Measurements from ENCODE around the gene DMPK. TPM values are rescaled to one million over a fixed set of nuclear protein-coding genes. Genes with fewer than 3 reads are reported as not detected.

The DMPK gene
- total and polyA plus RNA-seq, 9 of the 15 experiments (the other 6 are each of a cell fraction or from before 2014, with no cell fraction given), result 0.24 to 31.3 (median 7.3) TPM

- no peak overlapping the region for H3K27ac ChIP-seq (ENCODE audit: extremely low read depth, low read depth, low read length)
- H3K36me3 ChIP-seq (ENCODE audit: control insufficient read depth, insufficient read depth, low read length), result peaks cover 23% of the 10 kb centered on the region; the same call in 2 of the 3 replicates
- no peaks in the 10 kb centered on the region for H3K27me3 ChIP-seq (ENCODE audit: control insufficient read depth in 2 of 2, insufficient read depth in 2 of 2, low read length in 2 of 2)
- H3K4me2 ChIP-seq (ENCODE audit: insufficient read depth, low read length), result peak overlapping the region; percentile 80
- ChIA-PET POLR2A (interaction anchor here (2.5 to 7.7 kb wide), 2 partner anchors 9 to 12 kb away, joined by 9 to 70 read pairs; partner anchors contain the start of genes DMWD and SIX5), CTCF (ENCODE audit: low intra/inter-chr PET ratio) (no interaction called here)
- no peaks in the 10 kb centered on the region for H3K9me3 ChIP-seq (replicated peaks; ENCODE audit: control insufficient read depth, insufficient read depth, low read depth, low read length)
- no peak overlapping the region for H2AFZ ChIP-seq (ENCODE audit: low read depth, low read length)
- no TSS peak for BruUV-seq (replicated peaks)
- H4K20me1 ChIP-seq (replicated peaks; ENCODE audit: control insufficient read depth, insufficient read depth, low read length), result peaks cover 10% of the 10 kb centered on the region; the same call in 1 of the 2 replicates
- H3K4me1 ChIP-seq (replicated peaks in 1 of 2; ENCODE audit: control insufficient read depth in 2 of 2, insufficient read depth in 2 of 2, low read length in 2 of 2), result peaks cover 16 to 67% of the 10 kb centered on the region in 2 experiments
- DNase-seq (ENCODE audit: extremely low read depth in 1 of 4, low spot score in 3 of 4) (peak in 2 of 4 experiments; percentile 45 to 49), FAIRE-seq (no peak), ATAC-seq (peak; percentile 18)
- peak overlapping the region in 1 of 2 experiments; percentile 84; a peak in 2 of 4 replicates for H3K9ac ChIP-seq (ENCODE audit: insufficient read depth in 1 of 2, low read depth in 2 of 2, low read length in 2 of 2)
- H3K9me1 ChIP-seq (ENCODE audit: control insufficient read depth, insufficient read depth, low read length), result peaks cover 9% of the 10 kb centered on the region
- no peak overlapping the region for H3K4me3 ChIP-seq
- WGBS (ENCODE audit: insufficient coverage, low coverage, missing lambda C conversion rate), result 31% methylated on average over 9 of the region's 13 CpGs
- no peaks in the 10 kb centered on the region for H3K79me2 ChIP-seq (ENCODE audit: control insufficient read depth, insufficient read depth, low read length)
- in situ Hi-C loops (cut with MboI) (no loop called here), intact Hi-C loops (cut with micrococcal nuclease) (no loop called here)
- no peak for TF ChIP-seq HNRNPLL (IDR thresholded peaks at IDR 0.05; ENCODE audit: low read depth, low read length, poor library complexity, severe bottlenecking)
- 0 out of 2 replicates have a peak, but pooled peaks have one; percentile 37 for TF ChIP-seq POLR2G (IDR thresholded peaks at IDR 0.05; ENCODE audit: low read depth, low read length)
- TF ChIP-seq MLLT1 (IDR thresholded peaks at IDR 0.05), result 0 out of 4 replicates have a peak, but pooled peaks of 1 of the 2 experiments have one; percentile 20
- TF ChIP-seq SMARCE1 (IDR thresholded peaks at IDR 0.05), result peak; percentile 33; the same call in 1 of the 2 replicates
- TF ChIP-seq SRF (CRISPR knock-in tag; IDR thresholded peaks at IDR 0.05), result 0 out of 4 replicates have a peak, but pooled peaks of 1 of the 2 experiments have one; percentile 40
- peak; percentile 74 to 80 for TF ChIP-seq FOXA3 (CRISPR knock-in tag; conservative IDR thresholded peaks at IDR 0.05 in 1 of 2, IDR thresholded peaks at IDR 0.05 in 1 of 2)
- TF ChIP-seq TFAP4 (CRISPR knock-in tag; IDR thresholded peaks at IDR 0.05; ENCODE audit: borderline replicate concordance), result peak; percentile 50; the same call in 1 of the 2 replicates
- TF ChIP-seq PCBP2 (IDR thresholded peaks at IDR 0.05; ENCODE audit: low read depth, low read length, poor library complexity, severe bottlenecking), result no peak
- TF ChIP-seq SNIP1 (IDR thresholded peaks at IDR 0.05; ENCODE audit: low read depth), result peak; percentile 72
- TF ChIP-seq RCOR1 (IDR thresholded peaks at IDR 0.05; ENCODE audit: borderline replicate concordance in 1 of 2, low read depth in 2 of 2, low read length in 2 of 2), result peak in 1 of 2 experiments; percentile 6; a peak in 1 of 4 replicates
- TF ChIP-seq CTBP1 (IDR thresholded peaks at IDR 0.05; ENCODE audit: borderline replicate concordance), result 0 out of 2 replicates have a peak, but pooled peaks have one; percentile 20
- TF ChIP-seq ZNF143 (CRISPR knock-in tag; IDR thresholded peaks at IDR 0.05), result no peak
- peak; percentile 88; the same call in 1 of the 2 replicates for TF ChIP-seq SMARCA5 (IDR thresholded peaks at IDR 0.05)
- TF ChIP-seq BCOR (IDR thresholded peaks at IDR 0.05), result peak; percentile 95
- TF ChIP-seq SIN3A (IDR thresholded peaks at IDR 0.05; ENCODE audit: borderline replicate concordance in 2 of 2, control insufficient read depth in 1 of 2, low read depth in 2 of 2, low read length in 2 of 2), result no peak
- TF ChIP-seq ARID1B (IDR thresholded peaks at IDR 0.05), result no peak
- TF ChIP-seq KLF13 (tag; IDR thresholded peaks at IDR 0.05; ENCODE audit: borderline replicate concordance, low read depth), result no peak
- peak; percentile 6 for TF ChIP-seq DACH1 (IDR thresholded peaks at IDR 0.05; ENCODE audit: partially characterized antibody)
- TF ChIP-seq MTF1 (CRISPR knock-in tag; IDR thresholded peaks at IDR 0.05; ENCODE audit: borderline replicate concordance), result no peak
These were observed 1.7 kb downstream of the DMPK start for GRCh38 chr19:45780448-45781213.

Data from K562 (cell line).